ENCODE data around the gene ZNF524.
"Not testable (repeated sequence)": the region's sequence is repeated elsewhere in the genome, so short reads cannot be mapped to it uniquely, and the experiment has no call there.

Gene ZNF524

GRCh38 chr19:55599842-55600661 lies at the start of gene ZNF524:
TSS of gene ZNF524 (plus strand) at chr19:55600288. CDS start at chr19:55602113, 1,825 bp downstream.
- peak; percentile 48 for ATAC-seq
- DNase-seq: peak; percentile 86
- peaks cover 31% of the 10 kb centered on the region for H3K4me1 Mint-ChIP-seq
- H3K4me3 Mint-ChIP-seq: peak within 1 kb of the TSS; percentile 97
- peaks cover 26% of the 10 kb centered on the region for H3K36me3 Mint-ChIP-seq (ENCODE audit: low read depth)
- H3K27ac Mint-ChIP-seq: peak within 1 kb of the TSS; percentile 99
- H3K9me3 Mint-ChIP-seq: peaks cover 4% of the 10 kb centered on the region
- H3K27me3 Mint-ChIP-seq: no peaks in the 10 kb centered on the region

DNA sequence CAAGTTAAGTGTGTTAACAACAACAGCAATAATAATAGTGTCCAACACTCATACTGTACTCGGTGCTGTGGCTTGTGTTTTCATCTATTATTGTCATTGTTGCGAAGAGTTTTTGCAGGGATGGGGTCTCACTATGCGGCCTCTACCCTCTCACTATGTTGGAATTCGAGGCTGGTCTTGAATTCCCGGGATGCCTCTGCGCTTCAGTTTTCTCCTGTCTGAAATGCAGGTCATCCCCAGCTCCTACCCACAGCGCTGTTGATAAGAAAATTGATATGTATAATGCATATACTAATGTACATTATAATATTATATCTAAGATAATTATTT lies 49.8 kb upstream of the ZNF524 start:
- ATAC-seq (no peak), DNase-seq (no peak)
- Mint-ChIP-seq H3K36me3 (ENCODE audit: low read depth) (no peaks in the 10 kb centered on the region), H3K9me3 (no peaks in the 10 kb centered on the region), H3K4me1 (peaks cover 3% of the 10 kb centered on the region), H3K27me3 (peaks cover 21% of the 10 kb centered on the region), H3K27ac (no peak overlapping the region), H3K4me3 (no peak overlapping the region)

DNA sequence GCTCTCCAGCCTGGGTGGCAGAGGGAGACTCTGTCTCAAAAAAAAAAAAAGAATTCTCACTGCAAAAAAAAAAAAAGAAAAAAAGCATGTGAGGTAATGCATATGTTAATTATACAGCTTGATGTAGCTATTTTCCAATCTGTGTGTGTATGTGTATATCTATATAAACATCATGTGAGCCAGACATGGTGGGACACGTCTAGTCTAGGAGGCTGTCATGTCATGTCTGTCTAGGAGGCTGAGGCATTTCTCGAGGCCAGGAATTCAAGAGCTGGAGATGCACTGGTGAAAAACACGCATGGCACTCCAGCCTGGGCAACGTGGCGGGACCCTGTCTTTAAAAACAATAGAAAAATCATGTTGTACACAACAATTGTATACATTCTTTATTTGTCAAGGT lies 47.9 kb upstream of the ZNF524 start:
- Mint-ChIP-seq H3K36me3 (ENCODE audit: low read depth) (no peaks in the 10 kb centered on the region), H3K4me3 (no peak overlapping the region), H3K27me3 (peaks cover 15% of the 10 kb centered on the region), H3K9me3 (no peaks in the 10 kb centered on the region), H3K4me1 (peaks cover 2% of the 10 kb centered on the region), H3K27ac (no peak overlapping the region)
- no peak for ATAC-seq
- DNase-seq: no peak

GRCh38 chr19:55552620-55553019 lies 47.5 kb upstream of the ZNF524 start:
- H3K27ac Mint-ChIP-seq: no peak overlapping the region
- ATAC-seq (no peak), DNase-seq (no peak)
- no peak overlapping the region for H3K4me3 Mint-ChIP-seq
- no peaks in the 10 kb centered on the region for H3K9me3 Mint-ChIP-seq
- no peaks in the 10 kb centered on the region for H3K36me3 Mint-ChIP-seq (ENCODE audit: low read depth)
- H3K4me1 Mint-ChIP-seq: no peaks in the 10 kb centered on the region
- H3K27me3 Mint-ChIP-seq: peaks cover 12% of the 10 kb centered on the region

GRCh38 chr19:55553217-55554182 lies 46.6 kb upstream of the ZNF524 start:
- DNase-seq (no peak), ATAC-seq (no peak)
- H3K4me3 Mint-ChIP-seq: no peak overlapping the region
- H3K27ac Mint-ChIP-seq: no peak overlapping the region
- H3K36me3 Mint-ChIP-seq (ENCODE audit: low read depth): no peaks in the 10 kb centered on the region
- H3K27me3 Mint-ChIP-seq: peaks cover 3% of the 10 kb centered on the region
- H3K4me1 Mint-ChIP-seq: no peaks in the 10 kb centered on the region
- no peaks in the 10 kb centered on the region for H3K9me3 Mint-ChIP-seq

GRCh38 chr19:55554302-55554701 lies 45.8 kb upstream of the ZNF524 start:
- Mint-ChIP-seq H3K4me3 (no peak overlapping the region), H3K4me1 (no peaks in the 10 kb centered on the region), H3K27ac (no peak overlapping the region), H3K9me3 (no peaks in the 10 kb centered on the region), H3K36me3 (ENCODE audit: low read depth) (no peaks in the 10 kb centered on the region), H3K27me3 (peaks cover 3% of the 10 kb centered on the region)
- DNase-seq (no peak), ATAC-seq (no peak)

DNA sequence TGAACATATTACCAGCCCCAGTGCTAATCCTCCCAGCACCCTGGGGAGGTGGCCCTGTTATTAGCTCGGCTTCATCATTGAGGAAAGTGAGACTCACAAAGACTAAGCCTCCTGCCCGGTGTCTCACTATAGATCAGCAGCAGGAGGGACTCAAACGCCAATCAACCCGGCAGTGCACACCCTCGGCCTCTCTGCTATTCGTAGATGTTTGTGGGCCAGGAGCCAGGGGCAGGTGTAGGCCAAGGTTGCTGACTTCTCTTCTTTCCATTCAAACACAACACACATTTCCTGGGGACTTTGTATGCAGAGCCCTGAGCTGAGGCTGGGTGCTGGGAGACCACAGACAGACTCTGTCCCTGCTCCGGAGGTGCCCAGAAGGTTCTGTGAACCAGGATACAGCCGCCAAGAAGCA lies 45.3 kb upstream of the ZNF524 start:
- Mint-ChIP-seq H3K27me3 (peaks cover 3% of the 10 kb centered on the region), H3K4me3 (no peak overlapping the region), H3K36me3 (ENCODE audit: low read depth) (no peaks in the 10 kb centered on the region), H3K9me3 (no peaks in the 10 kb centered on the region), H3K4me1 (no peaks in the 10 kb centered on the region), H3K27ac (no peak overlapping the region)
- DNase-seq (no peak), ATAC-seq (no peak)

DNA sequence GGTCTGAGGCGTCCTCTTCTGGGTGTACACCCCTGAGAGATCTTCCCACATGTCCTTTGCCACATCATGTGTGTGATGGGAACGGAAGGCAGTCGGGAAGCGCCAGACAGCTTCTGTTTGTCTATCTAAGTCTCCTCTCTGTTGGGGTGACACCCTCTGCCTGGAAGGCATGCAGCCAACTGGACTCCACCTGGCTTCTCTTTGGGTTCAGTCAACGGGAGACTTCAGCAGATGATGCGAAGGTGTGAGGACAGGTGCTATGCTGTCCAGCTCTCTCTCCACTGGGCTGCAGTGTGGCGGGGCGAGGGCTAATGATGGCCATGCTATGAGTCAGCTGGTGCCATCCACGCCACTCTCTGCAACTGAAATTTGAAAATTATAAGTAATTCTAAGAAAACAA lies 40.4 kb upstream of the ZNF524 start:
- DNase-seq: no peak
- peaks cover 7% of the 10 kb centered on the region for H3K27me3 Mint-ChIP-seq
- H3K9me3 Mint-ChIP-seq: peaks cover 5% of the 10 kb centered on the region
- no peak overlapping the region for H3K4me3 Mint-ChIP-seq
- no peak overlapping the region for H3K27ac Mint-ChIP-seq
- H3K4me1 Mint-ChIP-seq: no peaks in the 10 kb centered on the region
- ATAC-seq: no peak
- no peaks in the 10 kb centered on the region for H3K36me3 Mint-ChIP-seq (ENCODE audit: low read depth)

DNA sequence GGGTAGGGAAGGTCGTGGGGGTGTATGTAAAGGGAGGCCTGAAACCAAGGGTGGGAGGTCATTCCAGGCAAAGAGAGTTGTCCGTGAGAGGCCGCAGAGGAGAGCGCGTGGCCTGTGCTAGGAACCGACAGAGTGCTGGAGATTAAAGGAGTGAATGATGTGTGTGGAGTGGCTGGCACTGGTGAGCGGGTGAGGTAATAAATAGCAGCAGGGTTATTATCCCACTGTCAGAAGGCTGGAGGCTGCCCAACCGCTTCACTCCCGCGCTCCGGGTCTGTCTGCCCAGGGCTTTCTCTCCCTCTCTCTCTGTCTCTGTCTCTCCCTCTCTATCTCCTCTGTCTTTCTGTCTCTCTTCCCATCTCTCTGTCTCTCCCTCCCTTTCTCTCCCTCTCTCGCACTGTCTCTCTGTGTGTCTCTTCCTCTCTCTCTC lies 36.8 kb upstream of the ZNF524 start:
- Mint-ChIP-seq H3K36me3 (ENCODE audit: low read depth) (no peaks in the 10 kb centered on the region), H3K4me1 (no peaks in the 10 kb centered on the region), H3K4me3 (no peak overlapping the region), H3K9me3 (peaks cover 5% of the 10 kb centered on the region), H3K27me3 (peaks cover 13% of the 10 kb centered on the region), H3K27ac (no peak overlapping the region)
- DNase-seq (no peak), ATAC-seq (no peak)

DNA sequence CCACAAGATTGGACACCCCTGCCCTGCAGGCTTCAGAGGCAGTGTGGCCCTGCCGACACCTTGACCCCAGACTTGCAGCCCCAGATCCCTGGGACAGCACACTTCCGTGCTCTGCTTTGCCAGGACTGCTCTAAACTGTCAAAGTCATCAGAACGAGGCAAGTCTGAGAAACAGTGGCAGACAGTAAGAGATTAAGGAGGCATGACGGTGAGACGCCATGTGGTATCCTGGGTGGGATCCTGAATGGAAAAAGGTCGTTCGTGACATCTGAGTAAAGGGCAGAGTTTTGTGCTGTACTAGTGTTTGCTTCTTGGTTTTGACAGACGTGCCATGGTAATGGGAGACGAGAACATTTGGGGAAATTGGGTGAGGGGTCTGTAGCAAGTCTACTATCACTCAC lies 33.3 kb upstream of the ZNF524 start:
- ATAC-seq (no peak), DNase-seq (no peak)
- no peak overlapping the region for H3K4me3 Mint-ChIP-seq
- no peaks in the 10 kb centered on the region for H3K9me3 Mint-ChIP-seq
- peaks cover 6% of the 10 kb centered on the region for H3K27me3 Mint-ChIP-seq
- H3K27ac Mint-ChIP-seq: no peak overlapping the region
- H3K36me3 Mint-ChIP-seq (ENCODE audit: low read depth): no peaks in the 10 kb centered on the region
- H3K4me1 Mint-ChIP-seq: no peaks in the 10 kb centered on the region

GRCh38 chr19:55567708-55568328 lies 32.3 kb upstream of the ZNF524 start:
- Mint-ChIP-seq H3K4me1 (no peaks in the 10 kb centered on the region), H3K36me3 (ENCODE audit: low read depth) (no peaks in the 10 kb centered on the region), H3K9me3 (no peaks in the 10 kb centered on the region), H3K27me3 (peaks cover 6% of the 10 kb centered on the region), H3K27ac (no peak overlapping the region), H3K4me3 (no peak overlapping the region)
- DNase-seq (no peak), ATAC-seq (no peak)

GRCh38 chr19:55569477-55569876 lies 30.6 kb upstream of the ZNF524 start:
- H3K9me3 Mint-ChIP-seq; H3K4me3 Mint-ChIP-seq; H3K4me1 Mint-ChIP-seq; DNase-seq; H3K36me3 Mint-ChIP-seq (ENCODE audit: low read depth); ATAC-seq; H3K27me3 Mint-ChIP-seq; H3K27ac Mint-ChIP-seq: not testable (repeated sequence)

GRCh38 chr19:55573929-55574328 lies 26.2 kb upstream of the ZNF524 start:
- peaks cover 12% of the 10 kb centered on the region for H3K36me3 Mint-ChIP-seq (ENCODE audit: low read depth)
- DNase-seq, H3K9me3 Mint-ChIP-seq, H3K27ac Mint-ChIP-seq, H3K27me3 Mint-ChIP-seq, H3K4me1 Mint-ChIP-seq, ATAC-seq, H3K4me3 Mint-ChIP-seq: not testable (repeated sequence)

GRCh38 chr19:55576746-55577145 lies 23.3 kb upstream of the ZNF524 start:
- DNase-seq (no peak), ATAC-seq (no peak)
- H3K27me3 Mint-ChIP-seq: no peaks in the 10 kb centered on the region
- H3K9me3 Mint-ChIP-seq: no peaks in the 10 kb centered on the region
- peaks cover 17% of the 10 kb centered on the region for H3K36me3 Mint-ChIP-seq (ENCODE audit: low read depth)
- H3K27ac Mint-ChIP-seq: no peak overlapping the region
- peaks cover 12% of the 10 kb centered on the region for H3K4me1 Mint-ChIP-seq
- H3K4me3 Mint-ChIP-seq: no peak overlapping the region

Measured in activated naive CD8-positive, alpha-beta T cell treated with anti-CD3 and anti-CD28 coated beads, Interleukin-2, amount 50 U/mL, for 24 hours (primary cell).